A673 (cell line): ENCODE measurements around the gene COL19A1. TPM values are rescaled to one million over a fixed set of nuclear protein-coding genes. Genes with fewer than 3 reads are reported as not detected.
A peak's percentile ranks its signal among the peaks of the same experiment; 100 is the strongest.
"Not testable (repeated sequence)": the region's sequence is repeated elsewhere in the genome, so short reads cannot be mapped to it uniquely, and the experiment has no call there.

Experiments used
- BruUV-seq: library from RNA; stranded (reverse); fragments of 400-500 nt; replicated peaks from 2 replicates; lab custom pipeline; 2021; lab: Mats Ljungman, UMichigan
- CTCF ChIA-PET: fragments of 300-600 bp; sonication (Branson Sonifier 250); formaldehyde crosslinking; loops from one replicate; lab custom pipeline; 2022; ENCODE audit warnings: antibody characterized with exemption; lab: Charles Lee
- POLR2A ChIA-PET: fragments of 300-600 bp; sonication (Branson Sonifier 250); formaldehyde crosslinking; loops from one replicate; lab custom pipeline; 2022; ENCODE audit warnings: antibody characterized with exemption; ENCODE audit not compliant: low non-redundant PET; lab: Charles Lee
- DNase-seq: peaks from one replicate; pipeline ENCODE4 v3.0.0-alpha.2; 2015; ENCODE audit warnings: low spot score
- H3K27ac ChIP-seq: fragments of 200-600 bp; sonication (generic); 2 replicates; pipeline ENCODE4 v1.5.1; 2016; ENCODE audit warnings: mixed run types, low read depth, mild to moderate bottlenecking, mixed read lengths, antibody characterized with exemption, low read length; ENCODE audit not compliant: poor library complexity, severe bottlenecking
- H3K27me3 ChIP-seq: fragments of 200-600 bp; sonication (generic); replicated peaks from 2 replicates; pipeline ENCODE4 v1.6.1; 2017; ENCODE audit warnings: mixed run types, low read depth, mild to moderate bottlenecking, mixed read lengths, antibody characterized with exemption, low read length; ENCODE audit not compliant: insufficient read depth, poor library complexity
- H3K36me3 ChIP-seq: fragments of 200-600 bp; sonication (generic); 2 replicates; pipeline ENCODE4 v1.6.1; 2016; ENCODE audit warnings: mixed run types, mild to moderate bottlenecking, mixed read lengths, antibody characterized with exemption, low read length; ENCODE audit not compliant: insufficient read depth, poor library complexity, severe bottlenecking
- H3K4me1 ChIP-seq: fragments of 200-600 bp; sonication (generic); 2 replicates; pipeline ENCODE4 v1.6.1; 2017; ENCODE audit warnings: mixed run types, mild to moderate bottlenecking, mixed read lengths, antibody characterized with exemption, low read length; ENCODE audit not compliant: insufficient read depth, poor library complexity, severe bottlenecking
- H3K4me3 ChIP-seq: fragments of 200-600 bp; sonication (generic); 2 replicates; pipeline ENCODE4 v1.5.1; 2016; ENCODE audit warnings: low read depth, mixed run types, mild to moderate bottlenecking, mixed read lengths, low read length; ENCODE audit not compliant: poor library complexity, severe bottlenecking
- H3K9me3 ChIP-seq: fragments of 200-600 bp; sonication (generic); 2 replicates; pipeline ENCODE4 v1.6.1; 2016; ENCODE audit warnings: mixed run types, low read depth, mild to moderate bottlenecking, mixed read lengths, antibody characterized with exemption, low read length; ENCODE audit not compliant: poor library complexity, severe bottlenecking
- EZH2 ChIP-seq: fragments of 200-600 bp; sonication (generic); IDR thresholded peaks from 2 replicates; pipeline ENCODE4 v1.6.1; 2017; ENCODE audit warnings: borderline replicate concordance, low read depth, mild to moderate bottlenecking, mixed read lengths, antibody characterized with exemption, low read length; ENCODE audit not compliant: poor library complexity, severe bottlenecking
- intact Hi-C: fragments of 100-400 bp; cut with micrococcal nuclease; formaldehyde crosslinking; loops from one replicate; pipeline ENCODE4 v1.10.0; 2022; ENCODE audit not compliant: unreplicated experiment
- total RNA-seq: library from RNA; stranded (reverse); gene quantifications from 2 replicates; pipeline ENCODE4 v1.2.3, GENCODE V29; 2021
- TF ChIP-seq, protein P1 (sequence below): fragments of 300-800, 200-600 bp; sonication (generic); conservative IDR thresholded peaks from 2 replicates; pipeline ENCODE4 v1.5.1; 2017; ENCODE audit warnings: low read depth, mild to moderate bottlenecking, antibody characterized with exemption, low read length, moderate library complexity, mixed read lengths

Gene COL19A1
- total RNA-seq, 1 experiment from 2014 or later, result 0.37 TPM

DNA sequence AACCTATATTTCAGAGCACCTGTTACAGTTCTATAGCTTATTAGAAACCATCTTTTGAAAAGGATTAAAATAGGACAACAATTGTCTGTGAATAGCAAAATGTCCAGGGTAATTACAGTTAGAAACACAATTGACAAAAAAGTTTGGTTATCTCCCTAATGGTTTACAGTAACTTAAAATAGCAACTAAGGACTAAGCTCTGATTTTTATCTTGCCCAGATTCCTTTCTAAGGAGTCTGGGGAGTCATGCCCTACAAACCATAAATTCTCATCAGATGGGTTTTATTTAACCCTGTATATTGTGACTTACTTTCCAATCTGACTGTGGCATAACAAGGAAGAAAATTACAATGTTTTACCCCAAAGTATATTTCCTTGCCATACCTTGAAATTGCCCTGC lies 26.9 kb downstream of the COL19A1 start:
- H3K9me3 ChIP-seq, CTCF ChIA-PET, H3K36me3 ChIP-seq, DNase-seq, BruUV-seq, H3K27ac ChIP-seq, POLR2A ChIA-PET, H3K27me3 ChIP-seq, intact Hi-C loops, H3K4me3 ChIP-seq: not testable (repeated sequence)
- peaks cover 14% of the 10 kb centered on the region for H3K4me1 ChIP-seq

DNA sequence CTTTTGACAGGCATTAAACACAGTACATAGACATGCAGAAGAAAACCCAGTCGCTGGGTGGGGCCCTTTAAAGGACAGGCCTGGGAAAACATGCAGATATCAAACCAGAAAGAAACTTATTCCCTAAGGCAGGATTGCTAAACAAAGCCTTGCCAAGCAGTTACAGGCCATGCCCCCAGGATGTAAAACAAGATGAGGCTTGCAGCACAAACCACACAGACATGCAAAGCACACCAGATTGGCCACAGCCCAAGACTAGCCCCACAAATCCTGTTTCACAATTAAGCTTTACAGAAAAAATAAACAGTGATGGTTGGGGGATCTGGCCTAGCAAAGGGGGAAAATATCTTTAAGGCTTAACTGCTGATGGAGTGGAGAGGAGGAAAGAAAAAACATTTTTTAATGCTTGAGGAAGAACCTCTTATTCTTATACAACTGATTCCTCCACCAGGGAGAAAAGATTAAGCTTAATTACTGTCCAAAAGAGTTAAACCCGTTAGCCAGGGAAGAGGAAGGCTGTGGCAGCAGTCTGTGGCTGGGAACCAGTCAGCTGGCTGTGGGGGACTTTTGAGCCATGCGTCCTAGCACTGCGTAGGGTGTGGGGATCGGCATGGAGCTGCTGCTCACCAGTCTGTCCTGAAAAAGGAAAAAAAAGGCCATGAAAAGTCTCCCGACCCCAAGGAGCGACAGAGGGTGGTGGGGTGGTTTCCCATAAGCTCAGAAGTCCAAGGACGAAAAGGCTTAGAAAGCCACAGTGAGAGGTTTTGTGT lies 28.4 kb downstream of the COL19A1 start:
- CTCF ChIA-PET, result no interaction called here
- intact Hi-C loops, result no loop called here
- TF ChIP-seq EZH2, result no peak
- TF ChIP-seq, protein P1, sequence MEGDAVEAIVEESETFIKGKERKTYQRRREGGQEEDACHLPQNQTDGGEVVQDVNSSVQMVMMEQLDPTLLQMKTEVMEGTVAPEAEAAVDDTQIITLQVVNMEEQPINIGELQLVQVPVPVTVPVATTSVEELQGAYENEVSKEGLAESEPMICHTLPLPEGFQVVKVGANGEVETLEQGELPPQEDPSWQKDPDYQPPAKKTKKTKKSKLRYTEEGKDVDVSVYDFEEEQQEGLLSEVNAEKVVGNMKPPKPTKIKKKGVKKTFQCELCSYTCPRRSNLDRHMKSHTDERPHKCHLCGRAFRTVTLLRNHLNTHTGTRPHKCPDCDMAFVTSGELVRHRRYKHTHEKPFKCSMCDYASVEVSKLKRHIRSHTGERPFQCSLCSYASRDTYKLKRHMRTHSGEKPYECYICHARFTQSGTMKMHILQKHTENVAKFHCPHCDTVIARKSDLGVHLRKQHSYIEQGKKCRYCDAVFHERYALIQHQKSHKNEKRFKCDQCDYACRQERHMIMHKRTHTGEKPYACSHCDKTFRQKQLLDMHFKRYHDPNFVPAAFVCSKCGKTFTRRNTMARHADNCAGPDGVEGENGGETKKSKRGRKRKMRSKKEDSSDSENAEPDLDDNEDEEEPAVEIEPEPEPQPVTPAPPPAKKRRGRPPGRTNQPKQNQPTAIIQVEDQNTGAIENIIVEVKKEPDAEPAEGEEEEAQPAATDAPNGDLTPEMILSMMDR, result no peak
- peak; percentile 58 for DNase-seq
- BruUV-seq, result no TSS peak
- no peaks in the 10 kb centered on the region for H3K27me3 ChIP-seq
- peaks cover 15% of the 10 kb centered on the region for H3K4me1 ChIP-seq
- H3K4me3 ChIP-seq, result no peak overlapping the region
- H3K36me3 ChIP-seq, result no peaks in the 10 kb centered on the region
- no peaks in the 10 kb centered on the region for H3K9me3 ChIP-seq
- POLR2A ChIA-PET, result interaction anchor here (0.6 kb wide), 1 partner anchor 1007 kb away, joined by 3 read pairs; no protein-coding TSS in a partner anchor
- peak overlapping the region; percentile 44 for H3K27ac ChIP-seq

DNA sequence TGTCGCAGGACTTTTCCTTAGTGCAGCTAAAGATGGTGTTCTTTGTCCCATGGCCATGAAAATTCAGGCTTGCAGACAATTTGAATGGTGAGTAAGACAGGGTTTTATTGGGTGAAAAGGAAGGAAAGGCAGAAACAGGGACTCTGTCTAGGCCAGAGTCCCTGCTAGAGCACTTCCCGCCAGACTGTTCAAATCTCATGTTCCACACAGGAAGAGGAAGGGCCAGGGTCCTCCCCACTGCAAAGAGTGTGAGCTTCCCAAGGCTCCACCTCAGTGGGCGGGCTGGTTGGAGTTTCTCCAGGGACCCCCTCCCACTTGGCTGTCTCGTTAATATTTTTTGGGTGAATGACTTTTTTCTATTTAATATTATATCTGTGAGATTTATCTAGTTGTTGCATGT lies 29.0 kb downstream of the COL19A1 start:
- TF ChIP-seq, protein P1, result no peak
- no peak for TF ChIP-seq EZH2
- BruUV-seq, result no TSS peak
- CTCF ChIA-PET, result no interaction called here
- intact Hi-C loops, result no loop called here
- Histone ChIP-seq H3K36me3 (no peaks in the 10 kb centered on the region), H3K9me3 (no peaks in the 10 kb centered on the region), H3K27ac (peak overlapping the region; percentile 44), H3K27me3 (no peaks in the 10 kb centered on the region), H3K4me3 (no peak overlapping the region), H3K4me1 (peaks cover 21% of the 10 kb centered on the region)
- DNase-seq, result no peak
- POLR2A ChIA-PET, result no interaction called here

DNA sequence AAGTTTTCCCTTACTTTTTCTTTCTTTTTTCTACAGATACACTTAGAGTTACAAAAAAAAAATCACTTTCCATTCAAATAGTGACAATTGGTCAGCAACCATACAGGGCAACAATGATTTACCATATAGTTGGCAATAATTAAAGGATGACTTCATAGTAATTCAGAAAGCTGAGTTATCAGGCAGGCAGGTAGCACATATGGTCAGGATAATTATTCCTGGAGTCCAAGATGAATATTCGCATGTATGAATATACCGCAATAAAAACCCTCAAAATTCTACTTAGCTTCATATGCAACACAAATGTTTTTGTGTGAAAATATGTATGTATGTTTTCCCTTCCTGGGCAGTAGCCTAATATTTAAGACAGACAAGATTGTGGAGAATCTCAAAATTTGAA lies 34.5 kb downstream of the COL19A1 start:
- Histone ChIP-seq H3K9me3 (no peaks in the 10 kb centered on the region), H3K4me3 (no peak overlapping the region), H3K27ac (no peak overlapping the region), H3K36me3 (no peaks in the 10 kb centered on the region), H3K27me3 (no peaks in the 10 kb centered on the region), H3K4me1 (peaks cover 7% of the 10 kb centered on the region)
- TF ChIP-seq EZH2, result no peak
- TF ChIP-seq, protein P1, result no peak
- no TSS peak for BruUV-seq
- intact Hi-C loops, result no loop called here
- no peak for DNase-seq
- ChIA-PET CTCF (interaction anchor here (0.7 kb wide), 1 partner anchor 323 kb away, joined by 3 read pairs; no protein-coding TSS in a partner anchor), POLR2A (no interaction called here)
